GM21825 (cell line): Measurements from ENCODE around the gene RNU6-9.
"Not testable (repeated sequence)": the region's sequence is repeated elsewhere in the genome, so short reads cannot be mapped to it uniquely, and the experiment has no call there.

Source experiments
- ATAC-seq: cut with Tn5 transposase; IDR thresholded peaks from one replicate; pipeline ENCODE4 v1.9.1; 2021; ENCODE audit warnings: mild to moderate bottlenecking, moderate library complexity; ENCODE audit not compliant: unreplicated experiment

Gene RNU6-9

GRCh38 chr19:892894-893689 lies at the start of gene RNU6-9, which contains the start of gene MED16:
Gene RNU6-9, plus strand, starts transcription at chr19:893484.
Gene MED16, minus strand, starts transcription at chr19:893187. Its CDS starts 2,056 bp downstream, at chr19:891131.
- peak; percentile 63 for ATAC-seq

GRCh38 chr19:843836-844545 lies 49.3 kb upstream of the RNU6-9 start:
- ATAC-seq, result no peak

- no peak for ATAC-seq
Observed at GRCh38 chr19:844546-844971, 48.7 kb upstream of the RNU6-9 start.

- ATAC-seq, result no peak
Observed at GRCh38 chr19:845707-846521, 47.4 kb upstream of the RNU6-9 start.

GRCh38 chr19:848386-848921 lies 44.8 kb upstream of the RNU6-9 start:
- no peak for ATAC-seq

- not testable (repeated sequence) for ATAC-seq
Observed at GRCh38 chr19:849195-849594, 44.1 kb upstream of the RNU6-9 start.

GRCh38 chr19:850221-850978 lies 42.9 kb upstream of the RNU6-9 start:
- ATAC-seq, result no peak

GRCh38 chr19:850979-851335 lies 42.3 kb upstream of the RNU6-9 start:
- ATAC-seq, result no peak

- no peak for ATAC-seq
Observed at GRCh38 chr19:852136-853013, 40.9 kb upstream of the RNU6-9 start, which contains the start of gene ELANE. Gene ELANE, plus strand, starts transcription at chr19:852303. Its CDS starts 26 bp downstream, at chr19:852329.

GRCh38 chr19:853014-853585 lies 40.2 kb upstream of the RNU6-9 start:
- ATAC-seq, result no peak

- not testable (repeated sequence) for ATAC-seq
Observed at GRCh38 chr19:853614-854220, 39.6 kb upstream of the RNU6-9 start.

- no peak for ATAC-seq
Observed at GRCh38 chr19:854549-854948, 38.7 kb upstream of the RNU6-9 start.

GRCh38 chr19:855142-855541 lies 38.1 kb upstream of the RNU6-9 start:
- no peak for ATAC-seq

- ATAC-seq, result no peak
Observed at GRCh38 chr19:855566-856120, 37.6 kb upstream of the RNU6-9 start.

GRCh38 chr19:858284-858683 lies 35.0 kb upstream of the RNU6-9 start:
- no peak for ATAC-seq

- no peak for ATAC-seq
Observed at GRCh38 chr19:858868-859843, 34.1 kb upstream of the RNU6-9 start, which contains the start of gene CFD. Gene CFD, plus strand, starts transcription at chr19:859664. Its CDS starts 26 bp downstream, at chr19:859690.
